GM18907 (cell line): ENCODE results near the gene VAMP5.
A peak's percentile ranks its signal among the peaks of the same experiment; 100 is the strongest.
"Not testable (repeated sequence)": the region's sequence is repeated elsewhere in the genome, so short reads cannot be mapped to it uniquely, and the experiment has no call there.

Experiments
- ATAC-seq: cut with Tn5 transposase; IDR thresholded peaks from one replicate; pipeline ENCODE4 v1.9.1; 2021; ENCODE audit warnings: mild to moderate bottlenecking, moderate library complexity; ENCODE audit not compliant: unreplicated experiment

The VAMP5 gene

GRCh38 chr2:85584354-85584856, at the start of gene VAMP5:
Gene VAMP5, plus strand, starts transcription at chr2:85584431. Its CDS starts 60 bp downstream, at chr2:85584491.
- peak; percentile 68 for ATAC-seq

GRCh38 chr2:85534881-85535280, 49.4 kb upstream of the VAMP5 start:
- no peak for ATAC-seq

- ATAC-seq: no peak
Measured at GRCh38 chr2:85536479-85536878, 47.8 kb upstream of the VAMP5 start.

GRCh38 chr2:85537600-85538506, 46.4 kb upstream of the VAMP5 start:
- ATAC-seq: no peak

- ATAC-seq: peak; percentile 79
Measured at GRCh38 chr2:85538507-85539360, 45.5 kb upstream of the VAMP5 start, which contains the start of gene MAT2A. Gene MAT2A, plus strand, starts transcription at chr2:85539168. Its CDS starts 120 bp downstream, at chr2:85539288.

GRCh38 chr2:85539361-85540132, 44.7 kb upstream of the VAMP5 start:
- ATAC-seq: peak; percentile 34

GRCh38 chr2:85540133-85540648, 44.0 kb upstream of the VAMP5 start:
- ATAC-seq: no peak

GRCh38 chr2:85541262-85541661, 43.0 kb upstream of the VAMP5 start:
- ATAC-seq: no peak

GRCh38 chr2:85541753-85542457, 42.3 kb upstream of the VAMP5 start:
- no peak for ATAC-seq

GRCh38 chr2:85542777-85543176, 41.5 kb upstream of the VAMP5 start:
- no peak for ATAC-seq

- not testable (repeated sequence) for ATAC-seq
Measured at GRCh38 chr2:85544254-85544691, 40.0 kb upstream of the VAMP5 start.

- not testable (repeated sequence) for ATAC-seq
Measured at GRCh38 chr2:85544915-85545779, 39.1 kb upstream of the VAMP5 start.

- no peak for ATAC-seq
Measured at GRCh38 chr2:85545780-85546240, 38.4 kb upstream of the VAMP5 start.

- ATAC-seq: no peak
Measured at GRCh38 chr2:85547089-85547858, 37.0 kb upstream of the VAMP5 start.

- ATAC-seq: no peak
Measured at GRCh38 chr2:85547859-85548607, 36.2 kb upstream of the VAMP5 start.

GRCh38 chr2:85548608-85548900, 35.7 kb upstream of the VAMP5 start:
- no peak for ATAC-seq

GRCh38 chr2:85549095-85549494, 35.1 kb upstream of the VAMP5 start:
- no peak for ATAC-seq
